NCI-H82 treated with DMSO at 0.1 percent for 48 hours (cell line): ENCODE results near the gene C16orf92.
"Not testable (repeated sequence)": the region's sequence is repeated elsewhere in the genome, so short reads cannot be mapped to it uniquely, and the experiment has no call there.

Experiments used
- DNase-seq: peaks from one replicate; lab custom pipeline; 2025; ENCODE audit not compliant: unreplicated experiment; lab: John Stamatoyannopoulos, UW

The C16orf92 gene

DNA sequence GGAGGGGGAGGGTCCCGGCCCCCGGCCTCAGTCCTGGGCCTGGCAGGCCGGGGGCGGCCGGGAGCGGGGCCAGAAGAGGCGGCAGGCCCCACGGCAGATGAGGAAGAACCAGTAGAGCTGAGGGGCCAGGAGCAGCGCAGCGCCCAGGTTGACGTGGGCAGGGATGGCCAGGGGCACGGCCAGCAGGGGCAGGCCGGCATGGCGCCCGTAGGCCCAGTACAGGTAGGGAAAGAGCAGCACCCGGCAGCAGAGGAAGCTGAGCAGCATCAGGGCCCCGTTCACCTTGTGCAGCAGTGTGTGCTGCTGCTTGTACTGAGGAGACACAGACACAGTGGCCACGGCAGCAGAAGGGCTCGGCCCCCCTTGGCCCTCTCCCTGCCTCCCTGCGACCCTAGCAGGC, 2.2 kb downstream of the C16orf92 start:
- no peak for DNase-seq

DNA sequence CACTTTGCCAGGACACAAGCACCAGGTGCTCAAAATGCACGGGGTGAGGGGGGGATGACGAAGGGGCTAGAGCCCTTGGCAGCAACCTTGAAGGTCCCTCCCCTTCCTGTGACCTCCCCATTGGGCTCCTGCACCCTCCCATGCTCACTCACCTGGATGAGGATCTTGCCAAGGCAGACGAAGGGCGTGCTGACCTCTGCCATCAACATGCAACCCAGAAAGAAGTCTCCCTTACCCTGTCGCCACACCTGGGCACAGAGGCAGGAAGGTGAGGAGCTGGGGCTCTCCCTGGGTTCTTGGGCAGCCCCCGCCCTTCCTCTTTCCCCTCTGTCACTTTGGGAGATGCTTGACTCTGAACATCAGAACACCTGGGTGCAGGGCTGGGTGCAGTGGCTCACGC, 2.6 kb downstream of the C16orf92 start:
- DNase-seq: no peak

DNA sequence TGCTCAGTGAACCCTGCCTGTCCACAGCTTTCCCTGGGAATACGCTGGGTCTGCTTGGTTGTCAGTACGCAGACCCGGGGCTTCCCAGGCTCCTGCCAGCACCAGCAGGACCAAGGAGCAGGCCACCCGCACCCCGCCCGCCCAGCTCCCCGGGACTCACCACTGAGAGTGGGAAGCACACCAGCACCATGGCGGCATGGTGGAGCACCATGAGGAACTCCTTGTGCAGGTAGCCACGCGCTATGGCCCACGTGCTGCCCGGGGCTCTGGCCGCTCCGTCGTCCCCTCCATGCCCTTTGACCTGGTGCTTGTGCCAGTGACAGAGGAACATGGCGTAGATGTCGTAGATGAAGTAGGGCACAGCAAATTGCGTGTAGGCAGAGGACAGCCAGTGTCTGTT, 3.5 kb downstream of the C16orf92 start:
- DNase-seq: no peak

DNA sequence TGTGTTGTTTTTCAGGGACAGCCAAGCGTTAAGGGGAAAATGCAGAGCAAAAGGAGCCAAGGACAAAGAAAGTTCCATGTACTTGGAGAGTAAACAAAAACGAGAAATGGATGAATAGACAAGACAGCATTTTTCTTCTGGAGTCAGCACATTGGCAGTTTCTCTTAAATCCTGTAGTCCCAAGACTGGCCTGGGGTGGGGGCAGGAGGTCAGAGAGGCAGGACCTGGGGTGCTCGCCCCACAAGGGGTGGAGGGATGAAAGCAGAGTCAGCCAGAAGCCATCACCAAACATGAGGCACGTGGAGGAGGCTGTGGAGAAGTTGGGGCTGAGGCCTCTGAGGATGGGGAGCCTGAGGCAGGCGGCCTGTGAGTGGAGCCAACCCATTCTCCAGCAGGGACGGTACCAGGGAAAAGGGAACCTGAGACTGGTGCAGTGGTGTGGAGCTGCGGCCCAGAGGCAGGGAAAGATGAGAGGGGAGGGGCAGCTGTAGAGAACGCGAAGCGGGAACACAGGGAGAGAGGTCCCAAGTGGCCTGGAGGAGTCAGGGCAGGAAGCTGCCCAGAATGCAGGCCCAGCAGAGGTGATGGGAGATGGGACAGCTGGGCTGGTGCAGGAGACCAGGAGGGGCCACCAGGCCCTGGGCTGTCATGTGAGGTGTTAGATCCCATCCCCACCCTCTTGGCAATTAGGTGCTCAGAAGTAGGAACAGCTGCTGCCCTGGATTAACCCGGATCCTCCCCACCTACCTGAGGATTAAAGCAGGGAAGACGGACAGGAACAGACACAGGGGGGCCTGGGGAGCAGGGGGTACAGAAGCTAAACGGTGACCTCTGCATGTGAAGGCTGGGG, 4.8 kb downstream of the C16orf92 start:
- DNase-seq: peak; percentile 98

DNA sequence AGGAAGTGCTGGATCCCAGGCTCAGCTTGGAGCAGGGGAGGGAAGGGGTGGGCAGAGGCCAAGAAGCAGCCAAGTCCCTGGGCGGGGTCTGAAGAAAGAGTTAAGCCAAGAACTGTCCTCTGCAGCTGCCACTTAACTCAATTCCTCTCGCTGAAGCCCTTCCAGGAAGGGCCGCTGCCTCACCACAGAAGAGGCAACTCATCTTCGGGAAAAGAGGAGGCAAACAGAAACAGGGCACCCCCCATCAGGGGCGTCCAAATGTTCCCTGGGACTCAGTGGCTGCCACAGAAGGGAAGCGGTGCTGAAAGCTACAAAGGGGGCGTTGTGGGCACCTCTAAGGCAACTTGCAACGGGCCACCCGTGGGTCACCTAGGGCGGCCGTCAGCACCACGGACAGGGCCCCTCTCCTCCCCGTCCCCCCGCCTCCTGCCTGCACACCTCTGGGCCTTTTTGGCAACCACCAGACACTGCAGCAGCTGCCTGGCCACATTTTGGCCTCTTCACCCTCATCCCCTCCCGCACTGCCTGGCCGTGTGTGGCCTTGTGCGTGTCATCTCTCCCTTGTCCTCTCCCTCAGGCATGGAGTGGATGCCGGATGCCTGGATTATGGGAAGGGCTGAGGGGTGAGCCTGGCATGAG, 5.6 kb downstream of the C16orf92 start:
- no peak for DNase-seq

DNA sequence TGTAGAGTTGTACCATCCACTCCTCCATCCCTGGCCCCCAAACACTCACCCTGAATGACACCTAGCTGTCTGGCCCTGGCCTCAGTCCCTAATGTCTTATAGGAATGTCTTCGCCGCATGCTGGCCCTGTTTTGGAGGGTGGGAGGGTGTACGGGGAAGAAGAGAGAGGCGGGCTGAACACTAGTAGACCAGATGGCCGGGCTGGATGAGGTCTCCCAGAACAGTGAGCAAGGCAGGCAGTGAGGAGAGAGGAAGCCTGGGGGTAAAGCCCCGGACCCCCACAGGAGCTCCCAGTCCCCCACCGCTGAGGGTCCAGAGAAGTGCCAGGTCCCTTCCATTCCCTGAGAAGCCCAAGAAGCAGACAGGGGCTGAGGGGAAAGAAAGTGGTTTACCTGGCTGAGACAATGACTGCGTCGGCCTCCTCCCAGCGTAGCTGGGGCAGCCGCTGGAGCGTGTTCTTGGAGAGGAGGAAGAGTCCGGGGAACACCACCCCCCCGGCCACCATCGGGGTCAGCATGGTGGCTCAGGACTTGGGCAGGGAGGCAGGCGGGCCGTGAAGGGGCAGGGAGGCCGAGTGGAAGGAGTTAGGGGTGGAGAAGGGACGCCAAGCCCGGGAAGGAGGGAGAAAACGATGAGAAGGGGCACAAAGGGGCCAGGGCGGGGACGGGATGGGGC, 7.2 kb downstream of the C16orf92 start:
- DNase-seq: peak; percentile 34

DNA sequence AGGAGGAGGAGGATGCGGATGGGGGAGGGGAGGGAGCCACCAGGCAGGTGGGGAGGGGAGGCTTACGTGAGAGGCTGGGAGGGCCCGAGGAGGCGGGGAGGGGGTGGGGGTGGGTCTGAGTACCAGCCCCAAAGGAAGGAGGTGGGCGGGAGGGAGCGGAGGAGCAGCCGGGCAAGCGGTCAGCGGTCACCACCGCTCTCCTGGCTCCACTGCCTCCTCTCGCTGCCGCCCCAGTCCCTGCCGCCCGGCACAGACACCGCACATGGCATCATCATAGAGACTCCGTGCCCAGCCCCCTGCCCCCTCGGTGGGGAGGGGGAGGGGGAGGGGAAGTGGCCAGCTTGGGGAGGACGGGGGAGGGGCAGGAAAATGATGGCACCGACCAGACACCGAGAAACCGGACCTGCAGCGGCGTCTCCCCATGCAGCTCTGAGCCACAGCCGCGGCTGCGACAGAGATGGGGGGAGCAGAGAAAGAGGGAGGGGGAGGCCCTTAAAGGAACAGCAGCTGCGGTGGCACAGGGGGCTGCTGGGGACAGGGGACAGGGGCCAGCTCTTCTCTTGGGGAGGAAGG, 7.9 kb downstream of the C16orf92 start, which contains the start of gene TLCD3B:
TLCD3B (minus strand) TSS at position 431 of the 573 bp plus-strand sequence. CDS start 744 bp downstream, outside the sequence.
- peak; percentile 18 for DNase-seq

DNA sequence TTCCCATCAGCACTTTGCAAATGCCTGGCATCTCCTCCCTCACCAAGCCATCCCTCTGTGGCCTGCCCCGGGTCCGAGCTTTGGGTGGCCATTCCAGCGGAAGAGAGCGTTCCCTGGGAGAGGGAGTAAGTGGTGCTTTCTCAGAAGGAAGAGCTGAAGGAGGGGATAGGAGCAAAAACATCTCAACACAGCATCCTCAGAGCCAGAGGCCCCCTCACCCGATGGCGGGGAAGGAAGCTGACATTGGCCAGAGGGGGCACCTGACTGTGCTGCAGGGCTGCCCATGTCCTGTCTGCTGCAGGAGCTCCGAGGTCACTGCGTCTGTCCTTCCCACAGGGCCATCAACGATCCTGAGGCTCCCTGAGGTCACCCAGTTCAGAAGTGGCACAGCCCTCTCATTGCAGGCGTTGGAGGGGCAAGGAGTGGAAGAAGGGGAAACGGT, 8.5 kb downstream of the C16orf92 start:
- DNase-seq: no peak

DNA sequence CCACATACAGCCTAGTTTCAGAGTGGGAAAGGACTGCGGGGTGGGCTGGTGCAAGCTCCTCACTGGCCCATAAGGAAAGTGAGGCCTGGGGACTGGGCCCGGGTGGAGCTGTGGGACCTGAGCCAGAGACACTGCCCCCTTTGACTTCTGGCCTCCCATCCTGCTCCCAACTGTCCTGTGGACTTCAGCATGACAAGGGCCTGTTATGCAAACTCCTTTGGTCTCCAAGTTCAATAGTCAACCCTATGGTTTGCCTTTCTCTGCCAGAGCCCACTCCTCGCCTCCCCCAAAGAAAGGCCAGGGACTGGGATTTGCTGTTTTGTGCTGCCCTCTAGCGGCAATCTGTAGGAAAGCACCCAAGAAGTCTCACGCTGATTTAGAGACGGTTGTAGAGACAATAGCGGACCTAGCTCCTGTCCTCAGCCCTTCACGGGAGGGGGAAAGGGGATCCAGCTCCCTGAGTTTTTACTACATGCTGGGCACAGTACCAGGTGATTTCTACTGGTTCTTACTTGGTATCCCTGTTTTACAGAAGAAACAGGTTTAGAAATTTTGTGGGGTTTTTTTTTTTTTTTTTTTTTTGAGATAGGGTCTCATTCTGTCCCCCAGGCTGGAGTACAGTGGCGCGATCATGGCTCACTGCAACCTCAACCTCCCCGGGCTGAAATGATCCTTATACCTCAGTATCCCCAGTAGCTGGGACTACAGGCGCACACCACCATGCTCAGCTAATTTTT, 9.3 kb downstream of the C16orf92 start:
- DNase-seq: peak; percentile 82

DNA sequence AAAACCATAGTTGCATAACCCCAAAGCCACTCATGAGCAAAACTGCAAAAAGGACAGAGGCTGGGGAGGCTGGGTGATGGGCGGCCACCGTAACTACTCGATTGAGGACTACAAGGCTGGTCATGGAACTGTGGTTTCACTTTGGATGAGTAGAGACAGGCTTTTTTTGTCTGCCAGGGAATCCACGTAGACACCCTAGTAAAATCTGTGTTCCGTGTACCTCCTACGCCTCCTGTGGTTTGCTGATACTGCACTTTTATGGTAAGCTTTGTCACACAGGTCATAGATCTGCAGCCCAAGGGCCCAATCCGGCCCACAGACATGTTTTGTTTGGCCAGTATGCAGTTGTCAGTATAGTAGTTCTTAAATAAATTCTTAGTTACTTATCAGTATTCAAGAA, 10.3 kb downstream of the C16orf92 start:
- DNase-seq: no peak

DNA sequence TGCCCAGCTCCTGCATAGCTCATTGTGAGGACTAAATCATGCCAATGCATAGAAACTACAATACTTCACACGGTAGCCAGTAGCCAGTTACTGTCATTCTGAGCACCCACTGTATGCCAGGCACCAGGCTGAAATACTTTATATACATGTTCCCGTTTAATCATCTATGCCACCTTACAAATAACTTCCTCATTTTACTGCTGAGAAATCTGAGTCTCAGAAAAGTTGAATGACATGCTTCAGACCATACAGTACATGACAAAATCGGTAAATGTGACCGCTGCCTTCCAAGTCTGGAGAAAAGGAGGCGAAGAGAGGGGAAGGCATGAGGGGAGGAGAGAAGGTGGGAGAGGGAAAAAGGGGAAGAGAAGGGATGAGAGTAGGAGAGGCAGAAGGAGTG, 17.2 kb downstream of the C16orf92 start:
- no peak for DNase-seq

DNA sequence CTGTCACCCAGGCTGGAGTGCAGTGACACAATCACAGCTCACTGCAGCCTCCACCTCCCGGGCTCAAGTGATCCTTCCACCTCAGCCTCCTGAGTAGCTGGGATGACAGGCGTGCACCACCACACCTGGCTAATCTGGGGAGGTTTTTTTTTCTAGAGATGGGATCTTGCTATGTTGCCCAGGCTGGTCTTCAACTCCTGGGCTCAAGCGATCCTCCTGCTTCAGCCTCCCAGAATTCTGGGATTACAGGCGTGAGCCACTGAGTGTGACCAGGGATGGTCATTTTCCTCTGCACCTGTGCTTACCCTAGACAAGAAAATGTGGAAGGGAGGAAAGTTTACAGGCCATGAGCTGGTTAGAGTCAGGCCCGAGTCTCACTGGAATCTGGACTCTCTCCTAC, 17.7 kb downstream of the C16orf92 start:
- DNase-seq: not testable (repeated sequence)

DNA sequence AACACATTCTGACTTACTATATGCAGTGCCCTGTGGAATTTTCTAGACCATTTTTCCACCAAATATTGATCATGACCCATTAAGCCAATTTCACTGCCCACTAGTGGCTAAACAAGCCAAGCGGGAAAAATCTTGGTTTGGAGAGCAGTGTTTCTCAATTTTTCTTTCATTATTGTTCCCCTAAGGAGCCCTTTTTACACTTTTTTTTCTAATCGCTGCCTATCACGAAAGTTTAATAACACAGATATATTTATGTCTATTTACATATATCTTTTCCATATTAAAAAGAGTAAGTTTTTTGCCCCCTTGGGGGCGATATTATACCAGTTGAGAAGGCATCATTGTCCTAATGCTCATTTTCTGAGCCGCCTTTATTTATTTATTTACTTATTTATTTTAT, 18.8 kb downstream of the C16orf92 start:
- DNase-seq: no peak

DNA sequence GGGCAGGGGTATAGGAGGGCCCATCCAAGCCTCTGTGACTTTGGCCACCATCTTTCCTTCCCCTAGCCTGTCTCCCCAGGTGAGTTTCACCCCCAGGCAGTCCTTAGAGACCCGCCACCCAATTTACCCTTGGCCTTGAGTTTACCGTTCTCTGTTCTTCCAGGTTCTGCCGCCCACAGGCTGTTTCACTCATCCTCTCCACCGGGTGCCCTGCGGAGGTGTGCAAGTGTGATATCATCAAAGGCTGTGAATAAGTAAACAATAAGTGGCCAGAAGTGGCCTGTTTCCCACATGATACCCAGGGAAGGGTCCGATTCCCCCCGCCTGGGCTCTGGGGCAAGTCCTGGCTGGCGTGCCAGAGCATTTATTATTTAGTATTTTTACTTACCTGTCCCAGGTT, 23.2 kb downstream of the C16orf92 start:
- no peak for DNase-seq

DNA sequence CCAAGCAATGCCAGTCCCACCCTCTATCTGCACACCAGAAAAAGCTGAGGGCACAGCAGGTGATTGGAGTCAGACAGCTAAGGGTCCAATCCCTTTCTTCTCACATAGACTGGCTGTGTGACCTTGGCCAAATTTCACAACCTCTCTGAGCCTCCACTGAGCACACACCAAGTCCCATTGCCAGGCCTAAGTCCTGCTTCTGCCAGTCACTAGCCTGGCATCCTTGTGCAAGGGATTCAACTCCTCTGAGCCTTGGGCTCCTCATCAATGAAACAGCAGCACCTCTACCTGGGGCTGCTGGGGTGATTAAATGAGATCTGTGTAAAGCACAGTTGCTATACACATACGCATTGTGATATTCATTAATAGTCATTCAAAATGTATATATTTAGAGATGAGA, 23.6 kb downstream of the C16orf92 start:
- DNase-seq: no peak

DNA sequence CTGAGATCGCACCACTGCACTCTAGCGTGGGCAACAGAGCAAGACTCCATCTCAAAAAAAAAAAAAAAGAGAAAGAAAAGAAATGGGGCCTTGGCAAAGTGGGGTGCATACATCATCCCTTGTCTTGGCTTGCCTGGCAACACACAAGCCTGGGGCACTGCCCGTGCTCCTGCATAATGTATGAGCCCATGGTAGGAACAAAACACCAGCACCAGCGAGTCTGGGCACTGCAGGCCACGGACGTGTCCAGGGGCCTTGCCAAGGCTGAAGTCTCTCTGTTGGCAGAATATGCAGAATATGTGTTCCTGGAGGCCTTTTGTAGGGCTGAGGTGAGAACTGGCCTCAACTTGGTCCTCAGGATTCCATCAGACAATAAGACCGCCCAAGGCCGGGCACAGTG, 26.9 kb downstream of the C16orf92 start:
- DNase-seq: no peak

DNA sequence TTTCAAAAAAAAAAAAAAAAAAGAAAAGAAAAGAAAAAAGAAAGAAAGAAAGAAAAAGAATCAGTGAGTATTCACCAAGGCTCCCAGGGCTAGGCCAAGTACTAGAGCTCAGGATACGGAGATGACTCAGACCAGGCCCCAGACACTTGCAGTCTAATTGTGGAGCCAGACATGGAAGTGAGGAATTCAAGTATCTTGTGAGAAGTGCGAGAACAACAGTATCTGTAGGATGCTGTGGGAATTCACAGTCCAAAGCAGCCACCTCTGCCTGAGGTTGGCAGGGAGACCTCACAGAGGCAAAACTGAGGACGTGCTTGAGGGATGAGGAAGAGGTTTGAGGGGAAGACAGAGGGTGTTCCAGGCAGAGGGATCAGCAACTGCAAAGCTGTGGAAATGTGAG, 28.5 kb downstream of the C16orf92 start:
- DNase-seq: no peak

DNA sequence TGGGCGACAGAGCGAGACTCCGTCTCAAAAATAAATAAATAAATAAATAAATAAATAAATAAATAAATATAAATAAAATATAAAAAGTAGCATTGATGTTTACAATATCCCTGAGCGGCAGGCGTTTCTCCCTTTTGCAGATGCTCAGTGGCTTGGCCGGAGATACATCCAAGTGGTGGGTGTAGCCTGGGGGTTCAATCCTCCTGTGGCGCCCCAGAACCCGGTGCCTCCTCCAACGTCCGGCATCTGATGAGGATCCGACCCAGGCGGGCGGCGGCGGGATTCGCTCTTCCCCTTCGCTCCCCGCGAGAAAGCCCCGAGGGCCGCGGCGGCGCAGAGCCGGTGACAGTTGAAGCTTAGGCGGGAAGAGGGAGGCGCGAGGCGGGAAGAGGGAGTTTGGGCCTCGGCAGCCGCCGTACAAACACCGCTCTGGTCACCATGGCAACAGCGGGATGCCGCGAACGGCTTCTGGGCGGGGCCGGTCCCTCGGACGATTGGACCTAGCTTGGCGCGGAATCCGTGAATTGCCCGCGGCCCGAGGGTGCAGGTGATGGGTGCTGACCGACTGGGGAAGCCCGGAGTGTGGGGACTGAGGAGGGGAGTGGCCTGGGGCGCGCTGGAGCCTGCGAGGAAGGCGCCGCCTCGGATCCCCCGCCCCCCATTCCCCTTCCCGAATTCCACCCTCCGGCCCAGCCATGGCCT, 29.8 kb downstream of the C16orf92 start:
- peak; percentile 74 for DNase-seq

DNA sequence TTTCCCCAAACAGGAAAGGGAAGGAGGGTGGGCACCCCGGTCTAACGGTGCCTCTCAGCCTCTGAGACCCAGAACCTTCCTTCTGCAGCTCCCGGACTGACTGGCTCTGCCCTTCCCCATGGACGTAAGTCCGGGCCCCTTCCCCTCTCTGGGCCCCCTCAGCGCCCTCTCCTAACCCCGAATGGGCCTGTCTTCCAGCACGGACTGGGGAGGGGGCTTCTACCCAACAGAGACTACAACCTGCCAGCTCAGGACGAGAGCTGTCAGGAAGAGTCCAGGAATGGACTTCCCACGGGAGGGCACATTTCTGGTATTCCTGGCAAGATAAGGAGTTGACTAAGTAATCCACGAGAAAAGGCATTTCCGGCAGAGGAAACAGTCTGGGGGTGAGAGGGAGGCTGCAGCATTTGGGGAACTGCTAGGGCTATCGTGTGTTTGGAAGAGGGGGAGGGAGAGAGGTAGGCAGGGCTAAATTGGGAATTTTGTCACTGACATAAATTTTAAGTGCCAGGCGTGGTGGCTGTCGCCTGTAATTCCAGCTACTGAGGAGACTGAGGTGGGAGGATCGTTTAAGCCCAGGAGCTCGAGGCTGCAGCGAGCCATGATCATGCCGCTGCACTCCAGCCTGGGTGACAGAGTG, 30.5 kb downstream of the C16orf92 start:
- no peak for DNase-seq

DNA sequence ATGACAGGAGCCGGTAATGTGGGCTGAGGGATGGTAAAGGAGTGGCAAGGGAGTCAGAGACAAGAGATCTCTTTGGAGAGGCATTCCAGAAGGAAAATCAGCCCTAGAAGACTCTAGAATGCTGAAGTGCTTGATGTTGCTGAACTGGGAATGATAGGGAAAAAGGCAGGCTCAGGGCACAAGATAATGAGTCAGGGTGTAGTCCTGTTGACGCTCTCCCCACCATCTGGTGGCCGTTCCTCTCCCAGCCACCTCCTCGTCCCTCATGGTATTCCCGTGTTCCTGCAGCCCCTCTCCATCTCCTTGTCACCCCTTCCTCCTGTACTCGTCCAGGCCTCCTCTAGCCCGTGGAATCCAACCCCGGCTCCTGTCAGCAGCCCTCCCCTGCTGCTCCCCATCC, 31.5 kb downstream of the C16orf92 start:
- DNase-seq: no peak
